A172 (cell line): Measurements from ENCODE around the gene RUSF1. TPM values are rescaled to one million over a fixed set of nuclear protein-coding genes. Genes with fewer than 3 reads are reported as not detected.
"Not testable (repeated sequence)": the region's sequence is repeated elsewhere in the genome, so short reads cannot be mapped to it uniquely, and the experiment has no call there.

Source experiments
- DNase-seq: peaks from one replicate; pipeline ENCODE4 v3.0.0-alpha.2; 2015; ENCODE audit warnings: low spot score
- total RNA-seq: library from RNA; depleted of rRNA; stranded (reverse); fragments of >200 nt; shearing (Covaris generic); gene quantifications from 2 replicates; pipeline ENCODE4 v1.2.3, GENCODE V29; 2014; rRNA removed

The RUSF1 gene
- 39.6 and 46.8 TPM in 2 replicates for total RNA-seq

DNA sequence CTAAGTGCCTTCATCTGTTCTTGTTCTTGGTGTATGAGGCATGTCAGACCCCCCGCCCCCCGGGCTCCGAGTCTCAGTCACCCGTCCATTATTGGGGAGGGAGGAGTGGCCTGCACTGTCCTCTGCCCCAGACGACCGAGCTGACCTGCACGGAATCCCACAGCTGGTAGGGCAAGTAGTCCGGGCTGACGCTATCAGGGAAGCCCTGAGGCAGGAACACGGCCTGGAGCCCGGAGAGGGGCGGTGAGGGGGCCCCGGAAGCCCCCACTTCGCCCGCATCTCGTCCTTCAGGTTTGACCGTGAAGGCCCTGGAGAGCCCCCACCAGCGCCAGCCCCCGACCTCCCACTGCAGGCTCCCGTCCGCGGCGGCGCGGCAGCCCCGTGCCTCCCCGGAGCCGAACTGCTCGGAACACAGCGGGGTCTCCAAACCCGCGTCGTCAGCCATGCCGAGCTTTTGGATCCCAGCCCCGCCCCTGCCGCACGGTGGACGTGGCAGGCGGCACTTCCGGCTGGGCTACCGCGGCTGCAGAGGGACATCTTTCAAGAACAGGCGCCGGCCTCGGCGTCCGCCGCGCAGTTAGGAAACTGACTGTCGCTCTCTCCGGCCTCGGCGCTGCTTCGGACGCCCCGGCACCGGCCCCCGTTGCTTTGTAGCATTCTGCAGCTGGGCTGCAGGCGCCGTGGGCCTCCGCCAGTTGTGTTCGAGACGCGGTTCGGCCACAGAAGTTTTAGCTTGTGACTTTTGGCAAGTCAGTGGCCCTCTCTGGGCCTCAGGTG lies at the start of gene RUSF1:
Gene RUSF1 (minus strand): TSS at position 463 of the 777 bp plus-strand sequence. CDS start 18 bp downstream, at position 445.
- peak; percentile 74 for DNase-seq

- no peak for DNase-seq
Observed at GRCh38 chr16:31542763-31543162, 34.6 kb upstream of the RUSF1 start.

- DNase-seq, result not testable (repeated sequence)
Observed at GRCh38 chr16:31539762-31540161, 31.6 kb upstream of the RUSF1 start.

- DNase-seq, result not testable (repeated sequence)
Observed at GRCh38 chr16:31538243-31538598, 30.0 kb upstream of the RUSF1 start.

- DNase-seq, result no peak
Observed at GRCh38 chr16:31537362-31538242, 29.4 kb upstream of the RUSF1 start.

DNA sequence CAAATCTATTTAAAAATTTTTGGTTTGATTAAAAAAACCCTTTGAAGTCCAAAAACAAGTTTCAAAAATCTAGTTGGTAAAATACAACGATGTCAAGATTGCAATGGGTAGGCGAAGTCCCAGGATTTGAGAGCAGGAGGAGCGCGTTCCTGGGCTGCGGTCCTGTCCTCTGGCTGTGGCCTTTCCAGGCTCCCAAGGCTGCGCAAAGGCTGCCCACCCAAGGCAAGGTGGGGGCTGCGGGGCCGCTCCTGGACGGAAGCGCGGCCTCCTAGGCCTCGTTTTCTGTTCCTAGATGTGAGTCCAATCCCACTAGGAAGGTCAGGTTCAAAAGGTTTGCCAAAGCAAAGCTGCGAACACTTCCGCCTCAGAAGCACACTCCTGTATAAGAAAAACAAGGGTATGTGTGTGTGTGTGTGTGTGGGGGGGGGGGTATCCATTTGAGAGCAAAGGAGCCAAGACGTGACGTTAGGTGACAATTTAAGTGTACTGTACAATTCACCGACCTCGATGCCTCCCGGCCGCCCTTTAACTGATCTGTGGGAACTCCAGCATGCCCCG lies 28.7 kb upstream of the RUSF1 start:
- DNase-seq, result no peak

DNA sequence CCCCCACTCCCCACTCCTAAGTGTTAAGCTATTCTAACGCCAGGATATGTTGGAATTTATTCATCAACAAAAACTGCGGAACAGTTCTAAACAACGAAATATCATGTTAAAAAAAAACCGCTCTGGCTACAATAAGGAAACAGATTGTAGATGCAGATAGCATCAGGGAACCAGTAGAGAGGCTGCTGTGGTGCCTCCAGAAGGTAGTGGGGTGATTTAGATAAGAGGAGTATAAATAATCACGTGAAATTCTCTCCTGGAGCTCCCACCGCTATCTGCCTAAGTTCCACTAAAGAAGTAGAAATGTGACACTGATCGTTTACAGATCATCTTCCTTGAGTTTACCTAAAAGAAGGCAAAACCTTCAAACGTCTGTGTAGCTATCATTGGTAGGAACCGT lies 27.5 kb upstream of the RUSF1 start:
- DNase-seq, result no peak

- DNase-seq, result no peak
Observed at GRCh38 chr16:31532896-31533295, 24.7 kb upstream of the RUSF1 start.

GRCh38 chr16:31532120-31532519 lies 23.9 kb upstream of the RUSF1 start:
- no peak for DNase-seq

DNA sequence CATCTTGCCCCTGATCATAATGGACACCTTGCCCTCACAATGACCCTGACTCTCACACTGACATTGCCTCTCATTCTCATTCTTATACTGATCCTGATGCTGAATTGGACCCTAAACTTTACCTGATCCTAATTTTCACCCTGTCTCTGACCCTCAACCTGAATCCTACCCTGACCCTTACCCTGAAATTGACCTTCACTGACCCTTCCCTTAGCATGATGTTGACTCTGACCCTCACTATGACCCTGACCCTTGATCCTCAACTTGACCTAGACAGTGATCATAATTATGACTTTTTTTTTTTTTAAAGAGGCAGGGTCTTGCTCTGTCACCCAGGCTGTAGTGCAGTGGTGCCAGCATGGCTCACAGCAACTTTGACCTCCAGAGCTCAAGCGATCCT lies 22.9 kb upstream of the RUSF1 start:
- no peak for DNase-seq

GRCh38 chr16:31530405-31530804 lies 22.2 kb upstream of the RUSF1 start:
- DNase-seq, result no peak

GRCh38 chr16:31529937-31530312 lies 21.7 kb upstream of the RUSF1 start:
- DNase-seq, result no peak

GRCh38 chr16:31529108-31529936 lies 21.1 kb upstream of the RUSF1 start:
- DNase-seq, result no peak

DNA sequence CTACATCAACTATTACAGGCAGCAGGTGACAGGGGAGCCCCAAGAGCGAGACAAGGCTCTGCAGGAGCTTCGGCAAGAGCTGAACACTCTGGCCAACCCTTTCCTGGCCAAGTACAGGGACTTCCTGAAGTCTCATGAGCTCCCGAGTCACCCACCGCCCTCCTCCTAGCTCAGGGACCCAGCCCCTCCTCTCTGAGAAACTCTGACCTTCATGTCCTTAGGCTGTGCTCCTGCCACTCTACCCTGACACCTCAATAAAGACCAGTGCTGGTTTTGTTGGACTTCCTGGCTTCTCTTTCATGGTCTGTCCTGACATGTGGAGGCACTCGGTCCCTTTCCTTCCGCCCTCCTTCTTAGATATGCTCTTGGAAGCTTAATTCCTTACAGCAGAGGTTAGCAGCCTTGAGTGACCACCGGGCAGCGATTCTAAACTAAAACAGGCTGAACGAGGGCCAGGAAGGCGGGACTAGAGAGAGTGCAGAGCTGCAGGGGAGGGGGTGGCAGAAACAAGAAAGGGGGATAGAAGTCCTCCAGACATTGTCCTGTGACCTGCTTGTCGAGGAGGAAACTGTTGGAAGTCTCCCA lies 20.4 kb upstream of the RUSF1 start:
- no peak for DNase-seq

DNA sequence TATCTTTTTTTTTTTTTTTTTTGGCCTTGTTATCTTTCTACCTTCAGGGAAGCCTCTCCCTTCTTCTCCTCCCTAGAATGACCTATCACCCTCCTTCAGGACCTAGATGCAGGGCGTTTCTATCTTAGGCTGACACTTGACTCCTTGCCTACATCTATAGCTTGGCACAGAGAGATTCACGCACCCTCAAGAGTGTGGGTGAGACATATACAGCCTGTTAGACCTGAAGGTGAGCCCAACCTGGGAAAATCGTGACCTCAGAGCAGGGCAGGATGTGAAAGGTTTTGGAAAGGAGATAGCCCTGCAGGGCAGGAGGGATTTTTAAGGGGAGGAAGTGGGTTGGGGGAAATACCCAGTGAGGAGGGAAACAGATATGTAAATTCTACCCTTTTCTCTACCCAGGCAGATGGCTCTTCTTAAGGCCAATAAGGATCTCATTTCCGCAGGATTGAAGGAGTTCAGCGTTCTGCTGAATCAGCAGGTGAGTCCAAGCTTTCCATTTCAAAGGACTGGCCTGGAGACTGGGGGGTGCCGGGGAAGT lies 19.6 kb upstream of the RUSF1 start, which contains the start of gene AHSP:
Gene AHSP (plus strand): TSS at position 167 of the 541 bp plus-strand sequence. CDS start 240 bp downstream, at position 407.
- DNase-seq, result no peak

- DNase-seq, result no peak
Observed at GRCh38 chr16:31525113-31525512, 16.9 kb upstream of the RUSF1 start.

DNA sequence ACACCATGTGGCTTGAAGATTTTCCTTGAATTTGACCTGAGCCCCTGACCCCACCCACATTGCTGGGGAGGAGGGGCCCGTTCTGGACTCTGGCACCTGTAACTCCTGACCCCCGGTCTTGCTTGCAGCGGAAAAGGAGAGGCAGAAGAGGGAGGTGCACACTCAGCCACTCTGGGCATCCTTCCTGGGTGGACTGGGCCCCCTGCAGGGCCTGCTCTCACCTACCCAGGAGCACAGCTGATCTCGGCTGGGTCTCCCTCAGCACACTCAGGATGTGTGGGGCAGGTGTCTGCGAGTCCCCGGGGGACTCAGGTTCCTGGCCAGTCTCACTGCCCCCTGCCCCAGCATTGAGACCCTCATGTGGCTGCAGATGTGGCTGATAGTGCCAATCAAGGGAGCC lies 15.6 kb upstream of the RUSF1 start:
- DNase-seq, result not testable (repeated sequence)

DNA sequence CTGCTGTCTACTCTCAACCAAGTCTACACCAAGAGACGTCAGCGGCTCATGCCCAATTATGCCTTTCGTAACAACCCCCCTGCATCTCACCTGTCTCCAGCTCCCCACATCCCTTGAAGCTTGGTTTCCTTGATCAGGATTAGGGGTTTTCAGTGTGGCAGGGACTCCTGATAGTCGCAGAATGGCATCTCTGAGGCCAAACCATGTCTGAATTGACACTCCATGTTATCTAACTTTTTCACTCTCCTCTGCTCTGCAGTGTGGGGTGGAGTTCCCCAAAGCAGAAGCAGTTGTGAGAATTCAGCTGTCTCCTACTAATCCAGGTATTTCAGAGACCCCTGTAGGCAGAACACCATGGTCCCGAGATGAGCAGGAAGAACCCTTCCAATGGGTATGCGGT lies 13.9 kb upstream of the RUSF1 start:
- DNase-seq, result no peak

- DNase-seq, result no peak
Observed at GRCh38 chr16:31521368-31521767, 13.2 kb upstream of the RUSF1 start.

DNA sequence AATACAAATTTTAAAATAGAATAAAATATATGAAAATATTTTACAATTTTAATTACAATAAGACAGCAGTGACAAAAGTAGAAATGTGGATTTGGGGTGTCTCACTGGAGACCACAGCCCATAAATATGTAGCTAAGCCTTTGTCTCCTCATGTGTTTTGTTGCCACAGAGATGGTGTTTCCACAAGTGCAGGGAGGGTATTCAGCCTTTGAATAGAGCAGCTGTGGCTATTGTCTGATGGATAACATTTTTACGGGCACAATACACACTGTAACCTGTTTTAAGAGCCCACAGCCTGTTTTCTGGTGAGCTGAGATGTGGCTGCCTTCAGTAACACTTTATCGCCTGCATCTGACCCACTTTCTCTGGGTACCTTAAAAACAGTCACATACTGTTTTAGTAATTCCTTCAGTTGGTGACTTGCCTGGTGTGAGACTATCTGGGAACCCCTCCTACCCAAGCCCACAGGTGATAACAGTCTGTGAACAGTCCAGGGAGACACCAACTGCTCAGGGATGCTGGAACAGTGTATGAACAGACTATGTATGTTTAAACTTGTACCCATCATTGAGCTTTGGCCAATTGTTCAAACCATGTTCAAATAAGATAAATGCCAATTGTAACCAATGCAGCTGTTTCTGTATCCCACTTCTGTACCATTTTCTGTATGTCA lies 11.7 kb upstream of the RUSF1 start:
- DNase-seq, result no peak
